ENCODE data around the gene ALDH1A1. TPM values are rescaled to one million over a fixed set of nuclear protein-coding genes. Genes with fewer than 3 reads are reported as not detected.

ALDH1A1 gene
- polyA plus RNA-seq, 1 of the 3 experiments (the other 2 are of a cell fraction) = 0.03 TPM

- H4K20me1 ChIP-seq (ENCODE audit: insufficient read depth) = no peaks in the 10 kb centered on the region
- no peaks in the 10 kb centered on the region for H3K4me1 ChIP-seq (ENCODE audit: control insufficient read depth in 1 of 2, insufficient read depth in 2 of 2, low read depth in 1 of 2, low read length in 1 of 2)
- no peak overlapping the region for H3K4me3 ChIP-seq (ENCODE audit: low read depth in 2 of 2, low read length in 1 of 2)
- no peaks in the 10 kb centered on the region for H3K27me3 ChIP-seq (ENCODE audit: insufficient read depth)
- no peaks in the 10 kb centered on the region for H3K79me2 ChIP-seq (ENCODE audit: insufficient read depth)
- H3K4me2 ChIP-seq = no peak overlapping the region
- CTCF ChIA-PET = no interaction called here
- H3K9me3 ChIP-seq = no peaks in the 10 kb centered on the region
- no peak overlapping the region for H3K9ac ChIP-seq
- H3K9me2 ChIP-seq = no peaks in the 10 kb centered on the region
- H3F3A ChIP-seq (replicated peaks; ENCODE audit: insufficient read depth) = no peaks in the 10 kb centered on the region
- 4% methylated on average over 3 of the region's 3 CpGs for WGBS (ENCODE audit: low lambda C conversion rate)
- TF ChIP-seq FOXM1 (IDR thresholded peaks at IDR 0.05; ENCODE audit: low read depth) (no peak), TEAD4 (IDR thresholded peaks at IDR 0.05; ENCODE audit: borderline replicate concordance, insufficient read depth) (no peak), YY1 (IDR thresholded peaks at IDR 0.05; ENCODE audit: low read depth) (no peak)
- no peak overlapping the region for H2AFZ ChIP-seq (ENCODE audit: low read depth)
- no peak for DNase-seq
- no peaks in the 10 kb centered on the region for H3K36me3 ChIP-seq (replicated peaks in 1 of 2; ENCODE audit: control insufficient read depth in 1 of 2, insufficient read depth in 2 of 2, low read length in 1 of 2)
- no peak overlapping the region for H3K27ac ChIP-seq (ENCODE audit: low read depth in 2 of 2, low read length in 1 of 2)
- POLR2A ChIA-PET = no interaction called here
Measured at GRCh38 chr9:72883875-72884274, 69.0 kb downstream of the ALDH1A1 start.

GRCh38 chr9:72882117-72882775 lies 70.6 kb downstream of the ALDH1A1 start:
- Histone ChIP-seq H3K4me2 (no peak overlapping the region), H3K4me3 (ENCODE audit: low read depth in 2 of 2, low read length in 1 of 2) (no peak overlapping the region), H3K79me2 (ENCODE audit: insufficient read depth) (no peaks in the 10 kb centered on the region), H3K9ac (no peak overlapping the region), H4K20me1 (ENCODE audit: insufficient read depth) (no peaks in the 10 kb centered on the region), H3F3A (replicated peaks; ENCODE audit: insufficient read depth) (no peaks in the 10 kb centered on the region), H2AFZ (ENCODE audit: low read depth) (no peak overlapping the region), H3K4me1 (ENCODE audit: control insufficient read depth in 1 of 2, insufficient read depth in 2 of 2, low read depth in 1 of 2, low read length in 1 of 2) (no peaks in the 10 kb centered on the region), H3K27ac (ENCODE audit: low read depth in 2 of 2, low read length in 1 of 2) (no peak overlapping the region), H3K9me2 (no peaks in the 10 kb centered on the region), H3K36me3 (replicated peaks in 1 of 2; ENCODE audit: control insufficient read depth in 1 of 2, insufficient read depth in 2 of 2, low read length in 1 of 2) (no peaks in the 10 kb centered on the region), H3K27me3 (ENCODE audit: insufficient read depth) (no peaks in the 10 kb centered on the region; the same call in 1 of the 2 replicates), H3K9me3 (no peaks in the 10 kb centered on the region)
- CTCF ChIA-PET = interaction anchor here (0.9 kb wide), 1 partner anchor 8 kb away, joined by 5 read pairs; no protein-coding TSS in a partner anchor
- 23% methylated on average over 6 of the region's 6 CpGs for WGBS (ENCODE audit: low lambda C conversion rate)
- DNase-seq = no peak
- POLR2A ChIA-PET = no interaction called here
- TF ChIP-seq YY1 (IDR thresholded peaks at IDR 0.05; ENCODE audit: low read depth) (no peak), JUND (IDR thresholded peaks at IDR 0.05) (no peak), ELF1 (IDR thresholded peaks at IDR 0.05) (no peak), GABPA (IDR thresholded peaks at IDR 0.05; ENCODE audit: low read depth) (no peak), ZBTB33 (IDR thresholded peaks at IDR 0.05; ENCODE audit: borderline replicate concordance, low read depth) (no peak)

- Histone ChIP-seq H3K9ac (no peak overlapping the region), H4K20me1 (ENCODE audit: insufficient read depth) (no peaks in the 10 kb centered on the region), H3K9me3 (no peaks in the 10 kb centered on the region), H3K4me1 (ENCODE audit: control insufficient read depth in 1 of 2, insufficient read depth in 2 of 2, low read depth in 1 of 2, low read length in 1 of 2) (no peaks in the 10 kb centered on the region), H3K79me2 (ENCODE audit: insufficient read depth) (no peaks in the 10 kb centered on the region), H3K36me3 (replicated peaks in 1 of 2; ENCODE audit: control insufficient read depth in 1 of 2, insufficient read depth in 2 of 2, low read length in 1 of 2) (no peaks in the 10 kb centered on the region), H3K4me3 (ENCODE audit: low read depth in 2 of 2, low read length in 1 of 2) (no peak overlapping the region), H3K9me2 (no peaks in the 10 kb centered on the region), H3K27me3 (ENCODE audit: insufficient read depth) (no peaks in the 10 kb centered on the region; the same call in 1 of the 2 replicates), H3K27ac (ENCODE audit: low read depth in 2 of 2, low read length in 1 of 2) (no peak overlapping the region), H3F3A (replicated peaks; ENCODE audit: insufficient read depth) (no peaks in the 10 kb centered on the region), H3K4me2 (no peak overlapping the region), H2AFZ (ENCODE audit: low read depth) (no peak overlapping the region)
- CTCF ChIA-PET = no interaction called here
- TF ChIP-seq SIN3A (IDR thresholded peaks at IDR 0.05; ENCODE audit: borderline replicate concordance, low read depth, low read length) = no peak
- no peak for TF ChIP-seq YY1 (IDR thresholded peaks at IDR 0.05; ENCODE audit: low read depth)
- no peak for TF ChIP-seq EP300 (IDR thresholded peaks at IDR 0.05; ENCODE audit: borderline replicate concordance in 1 of 2, low read depth in 1 of 2, low read length in 1 of 2)
- TF ChIP-seq EZH2phosphoT487 (IDR thresholded peaks at IDR 0.05; ENCODE audit: borderline replicate concordance, low read depth) = no peak
- TF ChIP-seq TEAD4 (IDR thresholded peaks at IDR 0.05; ENCODE audit: borderline replicate concordance, insufficient read depth) = no peak
- WGBS (ENCODE audit: low lambda C conversion rate) = 12% methylated on average over 2 of the region's 2 CpGs
- POLR2A ChIA-PET = no interaction called here
- DNase-seq = no peak
Measured at GRCh38 chr9:72880821-72881220, 72.0 kb downstream of the ALDH1A1 start.
